AG10803 (cell line): ENCODE data around the gene ARL8A.

Experiments
- DNase-seq: peaks from one replicate; pipeline ENCODE4 v3.0.0; 2010; ENCODE audit warnings: low read depth
- H3K4me3 ChIP-seq: 2 replicates; pipeline ENCODE4 v1.5.1; 2011; ENCODE audit warnings: mild to moderate bottlenecking, low read length, control low read depth
- TF ChIP-seq, protein P1 (sequence below): conservative IDR thresholded peaks from 2 replicates; pipeline ENCODE4 v1.5.1; 2011; ENCODE audit warnings: mild to moderate bottlenecking, low read length, control low read depth, inconsistent platforms

Gene ARL8A

DNA sequence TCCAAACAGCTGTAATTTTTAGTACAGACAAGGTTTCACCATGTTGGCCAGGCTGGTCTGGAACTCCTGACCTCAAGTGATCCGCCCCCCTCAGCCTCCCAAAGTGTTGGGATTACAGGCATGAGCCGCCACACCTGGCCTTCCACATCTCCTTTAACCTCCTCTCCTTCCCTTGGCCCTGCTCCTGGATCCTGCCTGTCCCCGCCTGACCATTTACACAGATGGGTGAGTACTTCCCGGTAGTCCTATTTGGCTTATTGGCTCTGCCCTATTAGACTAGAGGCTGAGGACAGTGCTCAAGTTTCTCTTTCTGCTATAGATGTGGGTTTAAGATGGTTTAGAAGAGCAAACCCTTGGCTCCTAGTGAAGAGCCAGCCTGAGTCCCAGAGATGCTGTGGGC, 8.7 kb upstream of the ARL8A start:
- TF ChIP-seq, protein P1, sequence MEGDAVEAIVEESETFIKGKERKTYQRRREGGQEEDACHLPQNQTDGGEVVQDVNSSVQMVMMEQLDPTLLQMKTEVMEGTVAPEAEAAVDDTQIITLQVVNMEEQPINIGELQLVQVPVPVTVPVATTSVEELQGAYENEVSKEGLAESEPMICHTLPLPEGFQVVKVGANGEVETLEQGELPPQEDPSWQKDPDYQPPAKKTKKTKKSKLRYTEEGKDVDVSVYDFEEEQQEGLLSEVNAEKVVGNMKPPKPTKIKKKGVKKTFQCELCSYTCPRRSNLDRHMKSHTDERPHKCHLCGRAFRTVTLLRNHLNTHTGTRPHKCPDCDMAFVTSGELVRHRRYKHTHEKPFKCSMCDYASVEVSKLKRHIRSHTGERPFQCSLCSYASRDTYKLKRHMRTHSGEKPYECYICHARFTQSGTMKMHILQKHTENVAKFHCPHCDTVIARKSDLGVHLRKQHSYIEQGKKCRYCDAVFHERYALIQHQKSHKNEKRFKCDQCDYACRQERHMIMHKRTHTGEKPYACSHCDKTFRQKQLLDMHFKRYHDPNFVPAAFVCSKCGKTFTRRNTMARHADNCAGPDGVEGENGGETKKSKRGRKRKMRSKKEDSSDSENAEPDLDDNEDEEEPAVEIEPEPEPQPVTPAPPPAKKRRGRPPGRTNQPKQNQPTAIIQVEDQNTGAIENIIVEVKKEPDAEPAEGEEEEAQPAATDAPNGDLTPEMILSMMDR = no peak
- H3K4me3 ChIP-seq = no peak overlapping the region
- no peak for DNase-seq

DNA sequence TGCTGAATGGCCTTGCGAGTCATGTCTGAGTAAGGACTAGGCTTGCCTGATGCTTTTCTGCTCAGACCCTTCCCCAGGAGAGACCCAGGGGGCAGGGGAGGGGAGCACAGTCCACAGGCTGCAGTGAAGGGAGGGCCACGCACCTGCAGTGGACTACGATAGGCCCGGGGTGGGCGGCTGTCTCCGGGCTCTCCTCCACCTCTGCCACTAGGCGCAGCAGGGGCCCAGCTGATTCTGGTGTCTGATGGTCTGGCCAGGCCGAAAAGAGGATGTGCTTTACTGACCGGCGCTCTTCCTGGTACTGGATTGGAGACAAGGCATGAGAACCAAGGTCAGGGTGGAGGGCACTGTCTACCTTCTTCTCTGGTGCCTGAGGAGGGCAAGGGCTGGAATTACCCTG, 7.9 kb upstream of the ARL8A start:
- no peak overlapping the region for H3K4me3 ChIP-seq
- no peak for DNase-seq
- TF ChIP-seq, protein P1 = no peak

DNA sequence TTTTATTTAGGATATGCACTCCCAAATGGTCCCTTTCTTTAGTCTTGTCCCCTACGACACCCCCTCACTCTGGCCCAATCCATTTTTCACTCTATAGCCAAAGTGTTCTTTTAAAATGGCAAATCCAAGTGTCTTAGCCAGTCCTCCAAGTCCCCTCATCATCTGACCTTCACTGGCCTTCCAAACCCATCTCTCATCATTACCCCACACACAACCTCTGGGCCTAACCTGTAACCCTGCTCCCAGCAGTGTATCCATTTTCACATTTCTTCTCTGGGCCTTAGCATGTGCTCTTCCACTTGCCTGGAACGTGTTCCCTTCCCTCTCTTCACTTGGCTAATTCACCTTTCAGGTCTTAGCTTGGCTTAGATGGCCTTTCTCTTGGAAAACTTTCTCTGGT, 6.5 kb upstream of the ARL8A start:
- no peak for DNase-seq
- no peak overlapping the region for H3K4me3 ChIP-seq
- TF ChIP-seq, protein P1 = no peak

DNA sequence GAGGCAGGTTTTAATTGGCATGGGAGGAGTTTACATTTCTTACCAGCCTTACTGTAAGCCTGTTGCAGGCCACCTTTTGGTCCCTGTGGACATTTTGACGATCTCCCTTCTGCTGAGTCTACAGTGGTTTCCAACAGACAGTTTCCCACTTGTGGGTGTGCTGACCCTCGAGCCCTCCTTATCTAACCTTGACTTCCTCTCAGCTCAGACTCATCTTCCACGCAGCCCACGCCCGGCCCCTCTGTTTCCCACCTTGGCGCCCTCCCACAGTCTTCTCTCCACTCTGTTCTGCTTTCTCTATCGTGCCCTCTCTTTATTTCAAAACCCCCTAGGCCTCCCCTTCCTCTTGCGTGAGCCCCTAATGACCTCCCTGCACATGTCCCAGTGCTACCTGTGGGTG, 6.1 kb upstream of the ARL8A start:
- TF ChIP-seq, protein P1 = no peak
- no peak for DNase-seq
- H3K4me3 ChIP-seq = no peak overlapping the region

DNA sequence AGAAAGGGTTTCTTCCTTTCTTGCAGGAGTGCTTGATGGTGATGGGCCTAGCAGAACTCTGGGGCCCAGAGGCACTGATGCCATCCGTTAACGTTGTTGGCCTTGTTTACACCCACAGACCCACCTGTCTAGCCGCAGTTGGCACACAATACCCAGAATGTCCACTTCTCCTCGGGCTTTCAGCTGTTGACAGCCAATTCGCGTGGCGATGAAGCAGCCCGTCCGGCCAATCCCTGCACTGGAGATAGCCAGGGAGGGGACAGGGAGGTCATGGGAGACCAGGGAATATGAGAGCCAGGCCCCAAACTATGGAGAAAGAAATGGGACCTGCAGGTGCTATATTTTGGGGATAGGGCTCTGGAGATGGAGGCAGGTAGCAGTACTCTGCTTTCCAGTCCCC, 5.7 kb upstream of the ARL8A start:
- no peak for DNase-seq
- no peak overlapping the region for H3K4me3 ChIP-seq
- TF ChIP-seq, protein P1 = no peak

DNA sequence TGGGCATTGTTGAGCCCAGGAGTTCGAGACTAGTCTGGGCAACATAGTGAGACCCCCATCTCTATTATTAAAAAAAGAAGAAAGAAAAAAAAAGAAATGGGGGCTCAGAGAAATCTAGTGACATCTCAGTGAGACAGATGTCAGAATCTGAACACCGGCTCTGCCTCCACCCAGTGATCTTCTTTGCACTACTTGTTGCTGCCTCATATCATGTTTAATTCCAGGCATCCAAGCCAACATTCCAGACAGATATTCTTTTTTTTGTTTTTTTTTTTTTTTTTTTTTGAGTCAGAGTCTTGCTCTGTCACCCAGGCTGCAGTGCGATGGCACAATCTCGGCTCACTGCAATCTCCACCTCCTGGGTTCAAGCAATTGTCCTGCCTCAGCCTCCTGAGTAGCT, 5.0 kb upstream of the ARL8A start:
- TF ChIP-seq, protein P1 = no peak
- peak; percentile 58 for DNase-seq
- no peak overlapping the region for H3K4me3 ChIP-seq

DNA sequence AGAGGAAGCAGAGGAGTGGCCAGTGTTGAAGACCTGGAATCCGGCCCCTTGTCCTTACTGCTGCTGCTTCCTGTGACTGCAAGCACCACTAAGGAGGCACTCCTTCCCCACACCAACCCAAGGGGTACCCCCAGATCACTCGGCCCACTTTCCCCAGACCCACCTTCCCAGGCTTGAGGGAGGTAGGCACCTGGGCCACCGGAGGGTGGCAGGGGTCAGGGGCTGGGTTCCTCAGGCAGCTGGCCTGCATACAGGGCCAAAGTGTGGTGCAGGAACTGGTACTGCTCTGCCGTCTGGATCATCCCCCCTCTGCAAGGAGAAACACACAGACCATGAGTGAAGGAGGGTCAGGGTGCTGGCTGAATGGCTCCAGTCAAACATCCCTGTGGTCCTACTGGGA, 3.9 kb upstream of the ARL8A start:
- no peak for DNase-seq
- no peak overlapping the region for H3K4me3 ChIP-seq
- TF ChIP-seq, protein P1 = no peak
